Measurements from ENCODE around the gene NRDE2. TPM values are rescaled to one million over a fixed set of nuclear protein-coding genes. Genes with fewer than 3 reads are reported as not detected.
"Not testable (repeated sequence)": the region's sequence is repeated elsewhere in the genome, so short reads cannot be mapped to it uniquely, and the experiment has no call there.

Gene NRDE2
- polyA plus RNA-seq, 1 donor, result 15.8 TPM

DNA sequence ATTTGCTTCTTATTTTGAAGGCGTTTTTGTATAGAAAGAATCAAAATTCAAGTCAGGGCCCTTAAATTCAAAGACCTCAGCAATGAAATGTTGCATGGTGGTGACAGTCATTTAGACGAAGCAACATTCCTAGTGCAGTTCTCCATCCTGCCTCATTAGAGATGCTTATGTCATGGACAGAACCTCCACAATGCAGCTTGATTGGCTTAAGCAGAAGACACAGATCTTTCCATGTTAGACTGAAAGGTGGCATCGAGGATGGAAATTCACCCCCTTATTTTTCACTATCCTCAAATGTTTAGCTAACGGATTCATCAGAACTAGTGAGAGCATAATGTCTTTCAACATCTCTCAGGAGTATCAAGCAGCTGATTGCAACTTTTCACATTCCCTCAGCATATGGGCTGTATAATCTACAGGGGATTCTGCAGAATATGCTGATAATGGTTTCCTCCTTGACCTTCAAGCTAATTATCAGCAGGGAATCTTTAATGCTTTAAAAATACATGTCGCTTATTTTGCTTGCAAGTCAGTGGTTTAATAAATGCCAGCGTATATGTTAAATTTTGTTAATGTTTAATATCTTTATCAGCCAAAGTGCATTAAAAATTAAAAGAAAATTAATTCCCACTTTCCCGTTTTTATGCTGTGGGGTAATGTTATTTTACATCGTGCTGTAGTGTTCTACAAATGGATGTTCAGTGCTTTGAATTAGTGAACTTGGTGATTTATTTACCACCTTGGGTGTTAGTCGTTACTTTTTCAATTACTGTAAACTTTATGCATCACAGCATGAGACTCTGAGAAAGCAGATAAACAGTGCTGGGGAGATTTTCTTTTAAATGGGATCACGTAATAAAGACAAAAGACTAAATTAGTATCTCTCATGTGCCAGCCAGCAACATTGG lies 12.8 kb upstream of the NRDE2 start:
- DNase-seq, result no peak
- 56% methylated on average over 4 of the region's 10 CpGs for WGBS (ENCODE audit: insufficient coverage, low lambda C conversion rate)
- H3K4me1 ChIP-seq (ENCODE audit: control insufficient read depth, insufficient read depth, low read length), result no peaks in the 10 kb centered on the region
- H3K36me3 ChIP-seq (ENCODE audit: control insufficient read depth, insufficient read depth, low read length), result no peaks in the 10 kb centered on the region
- no peak overlapping the region for H3K27ac ChIP-seq (ENCODE audit: low read length)
- H3K27me3 ChIP-seq (ENCODE audit: control insufficient read depth, insufficient read depth, low read length), result no peaks in the 10 kb centered on the region
- H3K4me3 ChIP-seq (ENCODE audit: low read length), result no peak overlapping the region
- no peaks in the 10 kb centered on the region for H3K9me3 ChIP-seq (ENCODE audit: control insufficient read depth, low read depth, low read length)

- no peak overlapping the region for H3K27ac ChIP-seq (ENCODE audit: low read length)
- no peaks in the 10 kb centered on the region for H3K9me3 ChIP-seq (ENCODE audit: control insufficient read depth, low read depth, low read length)
- no peak for DNase-seq
- peaks cover 1% of the 10 kb centered on the region for H3K4me1 ChIP-seq (ENCODE audit: control insufficient read depth, insufficient read depth, low read length)
- WGBS (ENCODE audit: insufficient coverage, low lambda C conversion rate), result 100% methylated on average over 1 of the region's 4 CpGs
- no peaks in the 10 kb centered on the region for H3K36me3 ChIP-seq (ENCODE audit: control insufficient read depth, insufficient read depth, low read length)
- H3K27me3 ChIP-seq (ENCODE audit: control insufficient read depth, insufficient read depth, low read length), result no peaks in the 10 kb centered on the region
- H3K4me3 ChIP-seq (ENCODE audit: low read length), result no peak overlapping the region
Observed at GRCh38 chr14:90342327-90342726, 10.6 kb upstream of the NRDE2 start.

DNA sequence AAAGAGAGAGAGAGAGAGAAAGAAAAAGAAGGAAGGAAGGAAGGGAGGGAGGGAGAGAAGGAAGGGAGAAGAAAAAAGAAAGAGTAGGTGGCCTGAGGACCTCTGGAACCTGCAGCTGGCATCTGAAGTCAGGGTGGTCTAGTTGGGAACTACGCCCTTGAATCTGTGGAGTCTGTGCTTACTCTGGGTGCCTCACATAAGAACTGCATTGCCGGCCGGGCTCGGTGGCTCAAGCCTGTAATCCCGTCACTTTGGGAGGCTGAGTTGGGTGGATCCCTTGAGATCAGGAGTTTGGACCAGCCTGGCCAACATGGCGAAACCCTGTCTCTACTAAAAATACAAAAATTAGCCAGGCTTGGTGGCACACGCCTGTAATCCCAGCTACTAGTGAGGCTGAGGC lies 10.0 kb upstream of the NRDE2 start:
- Histone ChIP-seq H3K27ac (ENCODE audit: low read length) (no peak overlapping the region), H3K27me3 (ENCODE audit: control insufficient read depth, insufficient read depth, low read length) (no peaks in the 10 kb centered on the region), H3K4me1 (ENCODE audit: control insufficient read depth, insufficient read depth, low read length) (peaks cover 3% of the 10 kb centered on the region), H3K36me3 (ENCODE audit: control insufficient read depth, insufficient read depth, low read length) (no peaks in the 10 kb centered on the region), H3K4me3 (ENCODE audit: low read length) (no peak overlapping the region), H3K9me3 (ENCODE audit: control insufficient read depth, low read depth, low read length) (no peaks in the 10 kb centered on the region)
- no CpG with 5 or more reads among the region's 7 CpGs for WGBS (ENCODE audit: insufficient coverage, low lambda C conversion rate)
- DNase-seq, result no peak

DNA sequence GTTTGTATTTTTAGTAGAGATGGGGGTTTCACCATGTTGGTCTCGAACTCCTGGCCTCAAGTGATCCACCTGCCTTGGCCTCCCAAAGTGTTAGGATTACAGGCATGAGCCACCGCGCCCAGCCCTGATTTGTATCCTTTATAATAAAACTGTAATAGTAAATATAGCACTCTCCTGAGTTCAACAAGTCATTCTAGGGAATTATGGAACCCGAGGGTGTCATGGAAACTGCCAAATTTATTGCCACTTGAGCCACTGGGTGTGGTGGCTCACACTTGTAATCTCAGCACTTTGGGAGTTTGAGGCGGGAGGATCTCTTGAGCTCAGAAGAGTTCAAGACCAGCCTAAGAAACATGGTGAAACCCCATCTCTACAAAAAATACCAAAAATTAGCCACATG lies 9.5 kb upstream of the NRDE2 start:
- not testable (repeated sequence) for H3K4me3 ChIP-seq (ENCODE audit: low read length); DNase-seq; H3K27me3 ChIP-seq (ENCODE audit: control insufficient read depth, insufficient read depth, low read length); H3K27ac ChIP-seq (ENCODE audit: low read length); H3K36me3 ChIP-seq (ENCODE audit: control insufficient read depth, insufficient read depth, low read length); H3K4me1 ChIP-seq (ENCODE audit: control insufficient read depth, insufficient read depth, low read length); H3K9me3 ChIP-seq (ENCODE audit: control insufficient read depth, low read depth, low read length)
- WGBS (ENCODE audit: insufficient coverage, low lambda C conversion rate), result no CpG with 5 or more reads among the region's 5 CpGs

GRCh38 chr14:90336985-90337384 lies 5.2 kb upstream of the NRDE2 start:
- H3K27ac ChIP-seq (ENCODE audit: low read length), result no peak overlapping the region
- no peaks in the 10 kb centered on the region for H3K9me3 ChIP-seq (ENCODE audit: control insufficient read depth, low read depth, low read length)

DNA sequence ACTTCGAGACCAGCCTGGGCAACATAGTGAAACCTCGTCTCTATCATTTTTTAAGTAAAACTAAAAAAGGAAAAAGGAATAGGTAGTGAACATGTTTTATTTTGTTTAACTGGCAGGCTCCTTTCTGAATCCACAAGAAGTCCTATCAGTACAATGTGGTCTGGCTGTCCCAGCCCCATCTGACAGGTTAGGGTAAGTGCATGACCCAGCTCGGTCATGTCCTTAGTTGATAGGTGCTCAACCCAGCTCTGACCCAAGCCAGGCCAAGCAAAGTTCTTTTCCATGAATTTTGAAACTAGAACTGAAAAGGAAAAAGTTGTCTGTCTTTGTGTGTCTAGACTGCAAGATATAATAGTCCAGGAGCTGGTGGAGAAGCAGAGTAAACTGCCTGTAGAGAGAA lies 4.7 kb upstream of the NRDE2 start:
- H3K27me3 ChIP-seq (ENCODE audit: control insufficient read depth, insufficient read depth, low read length), result no peaks in the 10 kb centered on the region
- no peak overlapping the region for H3K27ac ChIP-seq (ENCODE audit: low read length)
- H3K4me1 ChIP-seq (ENCODE audit: control insufficient read depth, insufficient read depth, low read length), result peaks cover 13% of the 10 kb centered on the region
- no peaks in the 10 kb centered on the region for H3K9me3 ChIP-seq (ENCODE audit: control insufficient read depth, low read depth, low read length)
- no peaks in the 10 kb centered on the region for H3K36me3 ChIP-seq (ENCODE audit: control insufficient read depth, insufficient read depth, low read length)
- no peak for DNase-seq
- WGBS (ENCODE audit: insufficient coverage, low lambda C conversion rate), result no CpG with 5 or more reads among the region's 3 CpGs
- H3K4me3 ChIP-seq (ENCODE audit: low read length), result no peak overlapping the region

More at GRCh38 chr14:90336985-90337384, 5.2 kb upstream of the NRDE2 start:
- DNase-seq, result peak; percentile 34 to 66
- H3K4me1 ChIP-seq (ENCODE audit: control insufficient read depth, insufficient read depth, low read length), result peaks cover 13% of the 10 kb centered on the region
- WGBS (ENCODE audit: insufficient coverage, low lambda C conversion rate), result 8% methylated on average over 2 of the region's 2 CpGs
- no peaks in the 10 kb centered on the region for H3K27me3 ChIP-seq (ENCODE audit: control insufficient read depth, insufficient read depth, low read length)
- H3K36me3 ChIP-seq (ENCODE audit: control insufficient read depth, insufficient read depth, low read length), result no peaks in the 10 kb centered on the region
- H3K4me3 ChIP-seq (ENCODE audit: low read length), result no peak overlapping the region

DNA sequence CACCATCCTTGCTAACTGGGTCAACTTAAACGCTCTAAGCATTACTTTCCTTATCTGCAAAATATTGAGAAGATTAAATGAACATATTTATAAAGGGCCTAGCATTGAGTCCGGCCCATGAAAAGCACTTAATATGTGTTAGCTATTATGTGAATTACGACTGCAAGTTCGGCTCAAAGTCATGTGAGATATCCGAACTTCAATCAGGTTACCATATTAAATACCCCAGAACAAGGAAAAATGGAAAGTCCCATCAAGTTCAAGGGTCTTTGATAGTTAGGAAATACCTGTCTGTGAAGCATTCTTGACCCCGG lies 487 bp upstream of the NRDE2 start:
- H3K27ac ChIP-seq (ENCODE audit: low read length), result peak overlapping the region; percentile 79
- 100% methylated on average over 1 of the region's 6 CpGs for WGBS (ENCODE audit: insufficient coverage, low lambda C conversion rate)
- H3K4me1 ChIP-seq (ENCODE audit: control insufficient read depth, insufficient read depth, low read length), result peaks cover 18% of the 10 kb centered on the region
- no peaks in the 10 kb centered on the region for H3K36me3 ChIP-seq (ENCODE audit: control insufficient read depth, insufficient read depth, low read length)
- no peak for DNase-seq
- H3K27me3 ChIP-seq (ENCODE audit: control insufficient read depth, insufficient read depth, low read length), result no peaks in the 10 kb centered on the region
- peak overlapping the region; percentile 76 for H3K4me3 ChIP-seq (ENCODE audit: low read length)
- no peaks in the 10 kb centered on the region for H3K9me3 ChIP-seq (ENCODE audit: control insufficient read depth, low read depth, low read length)

DNA sequence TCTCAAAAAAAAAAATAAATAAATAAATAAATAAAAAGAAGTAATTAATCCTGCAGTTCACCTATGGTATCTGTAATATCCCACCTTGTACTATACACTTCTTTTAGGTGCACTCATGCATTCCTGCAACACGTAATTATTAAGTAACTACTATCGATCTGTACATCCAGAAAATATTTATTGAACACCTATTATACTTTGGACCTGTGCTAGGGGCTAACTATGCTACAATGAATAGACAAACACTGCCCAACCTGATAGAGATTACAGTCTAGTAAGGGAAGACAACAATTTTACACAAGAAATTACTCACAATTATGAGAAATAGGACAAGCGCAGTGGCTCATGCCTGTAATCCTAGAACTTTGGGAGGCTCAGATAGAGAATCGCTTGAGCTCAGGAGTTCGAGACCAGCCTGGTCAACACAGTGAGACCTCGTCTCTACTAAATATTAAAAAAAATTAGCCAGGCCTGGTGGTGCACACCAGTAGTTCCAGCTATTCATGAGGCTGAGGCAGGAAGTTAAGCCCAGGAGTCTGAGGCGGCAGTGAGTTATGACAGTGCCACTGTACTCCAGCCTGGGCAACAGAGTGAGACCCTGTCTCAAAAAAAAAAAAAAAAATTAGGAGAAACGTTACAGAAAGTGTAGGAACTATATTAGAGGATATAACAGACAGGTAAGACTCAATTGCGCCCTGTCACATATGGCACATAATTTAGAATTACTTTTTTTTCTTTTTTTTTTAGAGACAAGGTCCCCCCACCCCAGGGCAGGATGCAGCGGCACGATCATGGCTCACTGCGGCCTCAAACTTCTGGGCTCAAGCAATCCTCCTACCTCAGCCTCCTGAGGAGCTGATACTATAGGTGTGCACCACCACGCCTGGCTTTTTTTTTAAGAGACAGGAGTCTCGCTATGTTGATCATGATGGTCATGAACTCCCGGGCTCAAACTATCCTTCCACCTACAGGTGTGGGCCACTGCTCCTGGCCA lies 1.2 kb downstream of the NRDE2 start:
- Histone ChIP-seq H3K27ac (ENCODE audit: low read length) (no peak overlapping the region), H3K4me1 (ENCODE audit: control insufficient read depth, insufficient read depth, low read length) (peaks cover 11% of the 10 kb centered on the region), H3K9me3 (ENCODE audit: control insufficient read depth, low read depth, low read length) (no peaks in the 10 kb centered on the region), H3K27me3 (ENCODE audit: control insufficient read depth, insufficient read depth, low read length) (no peaks in the 10 kb centered on the region), H3K36me3 (ENCODE audit: control insufficient read depth, insufficient read depth, low read length) (no peaks in the 10 kb centered on the region), H3K4me3 (ENCODE audit: low read length) (peak overlapping the region; percentile 76)
- 100% methylated on average over 3 of the region's 15 CpGs for WGBS (ENCODE audit: insufficient coverage, low lambda C conversion rate)
- DNase-seq, result no peak

GRCh38 chr14:90321891-90322290 lies 9.8 kb downstream of the NRDE2 start:
- H3K27ac ChIP-seq (ENCODE audit: low read length), result no peak overlapping the region
- DNase-seq, result no peak
- no peaks in the 10 kb centered on the region for H3K27me3 ChIP-seq (ENCODE audit: control insufficient read depth, insufficient read depth, low read length)
- peaks cover 5% of the 10 kb centered on the region for H3K9me3 ChIP-seq (ENCODE audit: control insufficient read depth, low read depth, low read length)
- H3K4me3 ChIP-seq (ENCODE audit: low read length), result no peak overlapping the region
- H3K4me1 ChIP-seq (ENCODE audit: control insufficient read depth, insufficient read depth, low read length), result no peaks in the 10 kb centered on the region
- no CpG with 5 or more reads among the region's 4 CpGs for WGBS (ENCODE audit: insufficient coverage, low lambda C conversion rate)
- H3K36me3 ChIP-seq (ENCODE audit: control insufficient read depth, insufficient read depth, low read length), result peaks cover 7% of the 10 kb centered on the region

- Histone ChIP-seq H3K4me3 (ENCODE audit: low read length) (no peak overlapping the region), H3K36me3 (ENCODE audit: control insufficient read depth, insufficient read depth, low read length) (peaks cover 18% of the 10 kb centered on the region), H3K27ac (ENCODE audit: low read length) (no peak overlapping the region), H3K9me3 (ENCODE audit: control insufficient read depth, low read depth, low read length) (peaks cover 5% of the 10 kb centered on the region), H3K27me3 (ENCODE audit: control insufficient read depth, insufficient read depth, low read length) (no peaks in the 10 kb centered on the region), H3K4me1 (ENCODE audit: control insufficient read depth, insufficient read depth, low read length) (no peaks in the 10 kb centered on the region)
- WGBS (ENCODE audit: insufficient coverage, low lambda C conversion rate), result 100% methylated on average over 1 of the region's 6 CpGs
- DNase-seq, result no peak
Observed at GRCh38 chr14:90319634-90320541, 11.9 kb downstream of the NRDE2 start.
